NCI-H345 (cell line): ENCODE measurements around the gene RPL22.
A peak's percentile ranks its signal among the peaks of the same experiment; 100 is the strongest.

Source experiments
- DNase-seq: peaks from one replicate; lab custom pipeline; 2025; lab: John Stamatoyannopoulos, UW

RPL22 gene

GRCh38 chr1:6172549-6172948 lies 26.8 kb downstream of the RPL22 start:
- DNase-seq: no peak

- DNase-seq: no peak
These were observed 27.8 kb downstream of the RPL22 start for GRCh38 chr1:6171548-6172124.

GRCh38 chr1:6170742-6171201 lies 28.6 kb downstream of the RPL22 start:
- no peak for DNase-seq

- no peak for DNase-seq
These were observed 29.2 kb downstream of the RPL22 start for GRCh38 chr1:6170116-6170741.

- DNase-seq: no peak
These were observed 30.3 kb downstream of the RPL22 start for GRCh38 chr1:6168947-6169586.

- DNase-seq: no peak
These were observed 31.7 kb downstream of the RPL22 start for GRCh38 chr1:6167391-6168303.

GRCh38 chr1:6166655-6167390 lies 32.6 kb downstream of the RPL22 start:
- no peak for DNase-seq

- no peak for DNase-seq
These were observed 33.2 kb downstream of the RPL22 start for GRCh38 chr1:6166221-6166620.

GRCh38 chr1:6165441-6165985 lies 33.9 kb downstream of the RPL22 start:
- no peak for DNase-seq

- no peak for DNase-seq
These were observed 34.4 kb downstream of the RPL22 start for GRCh38 chr1:6165027-6165426.

GRCh38 chr1:6163973-6164617 lies 35.3 kb downstream of the RPL22 start:
- DNase-seq: no peak

- peak; percentile 55 for DNase-seq
These were observed 36.0 kb downstream of the RPL22 start for GRCh38 chr1:6163191-6163972.

GRCh38 chr1:6162773-6163172 lies 36.6 kb downstream of the RPL22 start:
- DNase-seq: peak; percentile 66

- no peak for DNase-seq
These were observed 37.1 kb downstream of the RPL22 start for GRCh38 chr1:6162341-6162740.

- no peak for DNase-seq
These were observed 41.2 kb downstream of the RPL22 start for GRCh38 chr1:6158181-6158580.

- peak; percentile 94 for DNase-seq
These were observed 41.7 kb downstream of the RPL22 start for GRCh38 chr1:6157528-6158174.

- DNase-seq: no peak
These were observed 42.3 kb downstream of the RPL22 start for GRCh38 chr1:6157132-6157527.

- DNase-seq: no peak
These were observed 44.7 kb downstream of the RPL22 start for GRCh38 chr1:6154525-6155319.

GRCh38 chr1:6152882-6153281 lies 46.5 kb downstream of the RPL22 start:
- DNase-seq: no peak
